Activated CD4-positive, alpha-beta T cell treated with anti-CD3 and anti-CD28 coated beads, Interleukin-2, amount 50 U/mL, for 16 hours (primary cell): ENCODE data around the gene NTMT2.
"Not testable (repeated sequence)": the region's sequence is repeated elsewhere in the genome, so short reads cannot be mapped to it uniquely, and the experiment has no call there.

Source experiments
- DNase-seq: peaks from one replicate; pipeline ENCODE4 v3.0.0-alpha.2; 2020

The NTMT2 gene

GRCh38 chr1:170162459-170163246, 16.9 kb downstream of the NTMT2 start:
- no peak for DNase-seq

GRCh38 chr1:170164103-170164763, 18.5 kb downstream of the NTMT2 start:
- peak; percentile 0 for DNase-seq

GRCh38 chr1:170166518-170167180, 20.9 kb downstream of the NTMT2 start:
- DNase-seq, result no peak

- DNase-seq, result peak; percentile 2
Observed at GRCh38 chr1:170168265-170168664, 22.5 kb downstream of the NTMT2 start.

GRCh38 chr1:170170513-170170912, 24.8 kb downstream of the NTMT2 start:
- not testable (repeated sequence) for DNase-seq

GRCh38 chr1:170174395-170174794, 28.6 kb downstream of the NTMT2 start:
- DNase-seq, result no peak

GRCh38 chr1:170175041-170175440, 29.3 kb downstream of the NTMT2 start:
- no peak for DNase-seq

- no peak for DNase-seq
Observed at GRCh38 chr1:170175484-170175883, 29.7 kb downstream of the NTMT2 start.

- DNase-seq, result peak; percentile 5
Observed at GRCh38 chr1:170176772-170177171, 31.0 kb downstream of the NTMT2 start.

GRCh38 chr1:170182442-170182841, 36.7 kb downstream of the NTMT2 start:
- DNase-seq, result no peak

- no peak for DNase-seq
Observed at GRCh38 chr1:170192546-170192945, 46.8 kb downstream of the NTMT2 start.

GRCh38 chr1:170194451-170194850, 48.7 kb downstream of the NTMT2 start:
- DNase-seq, result no peak

- DNase-seq, result no peak
Observed at GRCh38 chr1:170196490-170197236, 50.9 kb downstream of the NTMT2 start.

- DNase-seq, result no peak
Observed at GRCh38 chr1:170198090-170198489, 52.3 kb downstream of the NTMT2 start.

- DNase-seq, result no peak
Observed at GRCh38 chr1:170198584-170198983, 52.8 kb downstream of the NTMT2 start.

GRCh38 chr1:170200161-170200560, 54.4 kb downstream of the NTMT2 start:
- DNase-seq, result no peak

- DNase-seq, result no peak
Observed at GRCh38 chr1:170200621-170201397, 55.0 kb downstream of the NTMT2 start.

- DNase-seq, result no peak
Observed at GRCh38 chr1:170203693-170204092, 57.9 kb downstream of the NTMT2 start.

GRCh38 chr1:170204121-170204520, 58.4 kb downstream of the NTMT2 start:
- no peak for DNase-seq

- no peak for DNase-seq
Observed at GRCh38 chr1:170205301-170205700, 59.5 kb downstream of the NTMT2 start.

GRCh38 chr1:170209125-170209524, 63.4 kb downstream of the NTMT2 start:
- no peak for DNase-seq

- DNase-seq, result no peak
Observed at GRCh38 chr1:170210142-170210541, 64.4 kb downstream of the NTMT2 start.
